ENCODE data around the gene IL31. TPM values are rescaled to one million over a fixed set of nuclear protein-coding genes. Genes with fewer than 3 reads are reported as not detected.
A peak's percentile ranks its signal among the peaks of the same experiment; 100 is the strongest.

Gene IL31
- total RNA-seq, 2 experiments from 2014 or later, result not detected

- Mint-ChIP-seq H3K27ac (no peak overlapping the region), H3K4me3 (no peak overlapping the region), H3K4me1 (peaks cover 6% of the 10 kb centered on the region), H3K36me3 (ENCODE audit: low read depth) (peaks cover 14% of the 10 kb centered on the region), H3K27me3 (no peaks in the 10 kb centered on the region), H3K9me3 (no peaks in the 10 kb centered on the region)
- DNase-seq, result no peak
- CTCF ChIA-PET, result interaction anchor here (0.6 to 1.5 kb wide), 3 partner anchors 22 to 74 kb away, joined by 3 to 7 read pairs (median 5); no protein-coding TSS in a partner anchor
- POLR2A ChIA-PET, result no interaction called here
These were observed 45.5 kb downstream of the IL31 start for GRCh38 chr12:122128481-122128880.

DNA sequence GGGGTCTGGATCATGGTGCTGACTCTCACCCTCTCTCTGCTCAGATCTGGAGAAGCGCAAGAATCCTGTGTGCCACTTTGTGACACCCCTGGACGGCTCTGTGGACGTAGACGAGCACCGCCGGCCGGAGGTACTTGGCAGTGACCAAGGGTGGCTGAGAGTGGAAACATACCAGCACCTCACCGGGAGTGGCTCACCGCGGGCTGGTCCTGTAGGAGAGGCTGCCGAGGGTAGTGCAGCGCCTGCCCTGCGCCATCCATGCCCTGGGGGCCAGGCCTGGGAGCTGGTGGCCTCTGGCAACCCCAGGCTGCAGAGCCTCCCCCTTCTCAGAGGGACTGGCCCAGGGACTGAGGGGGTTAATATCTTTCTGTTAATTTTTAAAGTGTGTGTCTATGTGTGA is 46.2 kb downstream of the IL31 start:
- DNase-seq, result no peak
- H3K4me3 Mint-ChIP-seq, result no peak overlapping the region
- H3K4me1 Mint-ChIP-seq, result peaks cover 12% of the 10 kb centered on the region
- peaks cover 14% of the 10 kb centered on the region for H3K36me3 Mint-ChIP-seq (ENCODE audit: low read depth)
- H3K9me3 Mint-ChIP-seq, result no peaks in the 10 kb centered on the region
- ChIA-PET POLR2A (no interaction called here), CTCF (interaction anchor here (1.0 to 1.4 kb wide), 2 partner anchors 22 to 74 kb away, joined by 3 to 6 read pairs; no protein-coding TSS in a partner anchor)
- no peak overlapping the region for H3K27ac Mint-ChIP-seq
- H3K27me3 Mint-ChIP-seq, result no peaks in the 10 kb centered on the region

DNA sequence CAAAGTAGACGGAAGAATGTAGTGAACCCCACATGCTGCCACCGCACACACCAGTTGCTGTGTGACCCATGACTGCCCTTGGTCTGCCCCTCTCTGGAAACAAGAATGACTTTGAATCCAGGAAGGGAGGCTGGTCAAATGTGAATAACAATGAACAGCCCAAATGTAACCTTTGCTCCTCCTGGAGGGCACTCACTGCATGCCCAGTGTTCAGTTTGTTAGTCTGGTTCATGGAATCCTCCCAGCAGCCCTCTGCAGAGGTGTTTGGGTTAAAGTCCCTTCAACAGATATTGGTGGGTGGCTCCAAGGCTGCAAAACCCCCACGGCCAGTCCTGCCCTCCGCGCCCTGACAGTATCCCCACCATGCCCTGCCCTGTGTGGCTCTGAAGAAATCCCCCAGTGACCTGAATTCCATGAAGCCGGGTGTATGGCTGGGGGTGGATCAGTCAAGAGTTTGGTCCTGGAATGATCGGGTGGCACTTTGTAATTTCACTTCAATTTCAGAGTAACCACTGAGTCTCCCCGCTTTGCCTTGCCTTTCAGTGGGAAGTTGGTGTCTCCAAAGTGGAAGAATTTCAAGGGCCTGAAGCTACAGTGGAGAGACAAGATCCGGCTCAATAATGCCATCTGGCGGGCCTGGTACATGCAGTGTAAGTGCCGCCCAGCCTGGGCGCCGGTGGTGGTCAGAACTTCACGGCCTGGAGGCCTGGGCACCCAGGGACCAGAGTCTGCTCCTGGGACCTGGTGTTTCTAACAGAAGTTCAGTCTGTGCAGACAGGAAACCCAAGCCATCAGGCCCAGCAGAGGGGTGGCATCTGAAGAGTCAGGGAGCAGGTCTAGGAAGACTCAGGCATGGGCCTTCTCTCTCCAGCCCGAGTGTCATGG is 47.1 kb downstream of the IL31 start:
- no peaks in the 10 kb centered on the region for H3K9me3 Mint-ChIP-seq
- H3K27me3 Mint-ChIP-seq, result no peaks in the 10 kb centered on the region
- H3K27ac Mint-ChIP-seq, result no peak overlapping the region
- H3K4me3 Mint-ChIP-seq, result no peak overlapping the region
- DNase-seq, result no peak
- POLR2A ChIA-PET, result no interaction called here
- H3K36me3 Mint-ChIP-seq (ENCODE audit: low read depth), result peaks cover 12% of the 10 kb centered on the region
- peaks cover 14% of the 10 kb centered on the region for H3K4me1 Mint-ChIP-seq
- CTCF ChIA-PET, result interaction anchor here (1.0 kb wide), 2 partner anchors 73 to 209 kb away, joined by 4 to 6 read pairs; partner anchors contain the start of gene CFAP251

GRCh38 chr12:122126342-122126635 is 47.7 kb downstream of the IL31 start:
- H3K36me3 Mint-ChIP-seq (ENCODE audit: low read depth), result peaks cover 12% of the 10 kb centered on the region
- ChIA-PET CTCF (interaction anchor here (0.9 to 1.0 kb wide), 2 partner anchors 75 to 208 kb away, joined by 3 to 4 read pairs; partner anchors contain the start of gene CFAP251), POLR2A (no interaction called here)
- no peak overlapping the region for H3K4me3 Mint-ChIP-seq
- no peaks in the 10 kb centered on the region for H3K9me3 Mint-ChIP-seq
- no peaks in the 10 kb centered on the region for H3K27me3 Mint-ChIP-seq
- no peak overlapping the region for H3K27ac Mint-ChIP-seq
- DNase-seq, result no peak
- peaks cover 21% of the 10 kb centered on the region for H3K4me1 Mint-ChIP-seq

- CTCF ChIA-PET, result interaction anchor here (0.9 to 1.3 kb wide), 3 partner anchors 71 to 207 kb away, joined by 3 to 4 read pairs (median 3); partner anchors contain the start of gene CFAP251
- Mint-ChIP-seq H3K27ac (peak overlapping the region; percentile 28), H3K9me3 (no peaks in the 10 kb centered on the region), H3K4me1 (peaks cover 21% of the 10 kb centered on the region), H3K27me3 (no peaks in the 10 kb centered on the region), H3K4me3 (no peak overlapping the region), H3K36me3 (ENCODE audit: low read depth) (peaks cover 10% of the 10 kb centered on the region)
- DNase-seq, result no peak
- POLR2A ChIA-PET, result no interaction called here
These were observed 48.3 kb downstream of the IL31 start for GRCh38 chr12:122125452-122126341.

- Mint-ChIP-seq H3K27me3 (no peaks in the 10 kb centered on the region), H3K27ac (no peak overlapping the region), H3K4me3 (no peak overlapping the region)
These were observed 49.7 kb downstream of the IL31 start for GRCh38 chr12:122124370-122124769.

GRCh38 chr12:122123761-122124145 is 50.3 kb downstream of the IL31 start:
- Mint-ChIP-seq H3K4me1 (peaks cover 25% of the 10 kb centered on the region), H3K9me3 (no peaks in the 10 kb centered on the region), H3K27me3 (no peaks in the 10 kb centered on the region), H3K36me3 (ENCODE audit: low read depth) (peaks cover 4% of the 10 kb centered on the region), H3K4me3 (no peak overlapping the region), H3K27ac (no peak overlapping the region)
- ChIA-PET POLR2A (interaction anchor here (0.7 to 1.2 kb wide), 2 partner anchors 69 to 70 kb away, joined by 3 read pairs; no protein-coding TSS in a partner anchor), CTCF (interaction anchor here (0.9 to 2.5 kb wide), 12 partner anchors 9 to 122 kb away, joined by 3 to 19 read pairs (median 4); no protein-coding TSS in a partner anchor)
- no peak for DNase-seq

More at GRCh38 chr12:122124370-122124769, 49.7 kb downstream of the IL31 start:
- Mint-ChIP-seq H3K36me3 (ENCODE audit: low read depth) (peaks cover 8% of the 10 kb centered on the region), H3K9me3 (no peaks in the 10 kb centered on the region), H3K4me1 (peaks cover 25% of the 10 kb centered on the region)
- POLR2A ChIA-PET, result no interaction called here
- DNase-seq, result no peak
- CTCF ChIA-PET, result interaction anchor here (1.3 to 2.5 kb wide), 5 partner anchors 16 to 70 kb away, joined by 3 to 19 read pairs (median 4); no protein-coding TSS in a partner anchor

- H3K36me3 Mint-ChIP-seq (ENCODE audit: low read depth), result peaks cover 2% of the 10 kb centered on the region
- peak overlapping the region; percentile 47 for H3K27ac Mint-ChIP-seq
- H3K4me3 Mint-ChIP-seq, result no peak overlapping the region
- H3K9me3 Mint-ChIP-seq, result no peaks in the 10 kb centered on the region
- CTCF ChIA-PET, result interaction anchor here (0.7 to 2.5 kb wide), 21 partner anchors 8 to 189 kb away, joined by 3 to 19 read pairs (median 4); no protein-coding TSS in a partner anchor
- POLR2A ChIA-PET, result interaction anchor here (0.7 to 1.2 kb wide), 2 partner anchors 68 to 69 kb away, joined by 3 read pairs; no protein-coding TSS in a partner anchor
- DNase-seq, result peak; percentile 82
- peaks cover 25% of the 10 kb centered on the region for H3K4me1 Mint-ChIP-seq
- H3K27me3 Mint-ChIP-seq, result no peaks in the 10 kb centered on the region
These were observed 50.8 kb downstream of the IL31 start for GRCh38 chr12:122123051-122123760.

Other genes with a start within 250 kb of the IL31 start
- 1 to 10 TPM; 8.5 to 8.7 TPM for gene BCL7A, start 152.3 kb downstream of the IL31 start, total RNA-seq
- gene MLXIP, start 95.5 kb downstream of the IL31 start, total RNA-seq, result 10 to 100 TPM; 45.7 to 46.8 TPM
- not detected for gene LRRC43, start 8.9 kb upstream of the IL31 start, total RNA-seq
- gene B3GNT4, start 29.5 kb upstream of the IL31 start, total RNA-seq, result under 1 TPM; 0.50 to 0.71 TPM
- gene DIABLO, start 51.8 kb upstream of the IL31 start, total RNA-seq, result 10 to 100 TPM; 36.1 to 37.7 TPM
- gene VPS33A, start 92.3 kb upstream of the IL31 start, total RNA-seq, result 10 to 100 TPM; 29.7 to 33.1 TPM
- gene CLIP1, start 248.4 kb upstream of the IL31 start, total RNA-seq, result 10 to 100 TPM; 75.6 to 76.5 TPM